ENCODE results near the gene DTNB. TPM values are rescaled to one million over a fixed set of nuclear protein-coding genes. Genes with fewer than 3 reads are reported as not detected.

The DTNB gene
- total RNA-seq, 4 donors from 2014 or later = 5.2 to 9.9 (median 9.2) TPM

- no peak for TF ChIP-seq CTCF (IDR thresholded peaks at IDR 0.05)
- no peak for DNase-seq (ENCODE audit: low spot score)
- ATAC-seq (ENCODE audit: low FRiP score) = no peak
These were observed 297.3 kb downstream of the DTNB start for GRCh38 chr2:25375989-25376545.

GRCh38 chr2:25375371-25375988 lies 297.9 kb downstream of the DTNB start:
- DNase-seq (ENCODE audit: low spot score) = no peak
- no peak for ATAC-seq (ENCODE audit: low FRiP score)
- TF ChIP-seq CTCF (IDR thresholded peaks at IDR 0.05) = no peak

- DNase-seq (ENCODE audit: low spot score) (no peak), ATAC-seq (ENCODE audit: low FRiP score) (no peak)
- TF ChIP-seq CTCF (IDR thresholded peaks at IDR 0.05) = no peak
These were observed 298.6 kb downstream of the DTNB start for GRCh38 chr2:25374827-25375226.

GRCh38 chr2:25374411-25374810 lies 299.0 kb downstream of the DTNB start:
- ATAC-seq (ENCODE audit: low FRiP score) = no peak
- TF ChIP-seq CTCF (IDR thresholded peaks at IDR 0.05) = no peak
- DNase-seq (ENCODE audit: low spot score) = no peak

- ATAC-seq (ENCODE audit: low FRiP score) = no peak
These were observed 300.0 kb downstream of the DTNB start for GRCh38 chr2:25373269-25373981.

GRCh38 chr2:25372405-25373268 lies 300.7 kb downstream of the DTNB start:
- ATAC-seq (ENCODE audit: low FRiP score) (no peak), DNase-seq (ENCODE audit: low spot score) (peak; percentile 6)
- no peak for TF ChIP-seq CTCF (IDR thresholded peaks at IDR 0.05)

More at GRCh38 chr2:25373269-25373981, 300.0 kb downstream of the DTNB start:
- DNase-seq (ENCODE audit: low spot score) = peak; percentile 5
- no peak for TF ChIP-seq CTCF (IDR thresholded peaks at IDR 0.05)
